HepG2 (cell line): ENCODE measurements around the gene PLXDC2. TPM values are rescaled to one million over a fixed set of nuclear protein-coding genes. Genes with fewer than 3 reads are reported as not detected.

Source experiments
- ADNP ChIP-seq: sonication (generic); formaldehyde crosslinking; IDR thresholded peaks from 2 replicates; pipeline ENCODE4 v1.4.0; 2020; ENCODE audit warnings: missing genetic modification reagents
- AKAP8 ChIP-seq: sonication (generic); formaldehyde crosslinking; IDR thresholded peaks from 2 replicates; pipeline ENCODE4 v1.5.1; 2020; ENCODE audit warnings: mild to moderate bottlenecking, missing genetic modification reagents
- ATAD3A ChIP-seq: sonication (generic); formaldehyde crosslinking; IDR thresholded peaks from 2 replicates; pipeline ENCODE4 v1.4.0; 2020; ENCODE audit warnings: missing genetic modification reagents
- CCDC6 ChIP-seq: sonication (generic); formaldehyde crosslinking; IDR thresholded peaks from 2 replicates; pipeline ENCODE4 v1.8.1; 2022; ENCODE audit warnings: mild to moderate bottlenecking, missing genetic modification reagents, moderate library complexity
- FOXA3 ChIP-seq: IDR thresholded peaks from 2 replicates; pipeline ENCODE4 v1.6.1; 2016; ENCODE audit warnings: missing genetic modification reagents, missing compliant biosample characterization
- HOXA9 ChIP-seq: sonication (generic); formaldehyde crosslinking; IDR thresholded peaks from 2 replicates; pipeline ENCODE4 v1.8.1; 2022; ENCODE audit warnings: missing genetic modification reagents, mild to moderate bottlenecking, moderate library complexity, borderline replicate concordance
- KMT2B ChIP-seq: IDR thresholded peaks from 2 replicates; pipeline ENCODE4 v1.6.1; 2016; ENCODE audit warnings: missing genetic modification reagents, missing compliant biosample characterization
- MAFF ChIP-seq: IDR thresholded peaks from 2 replicates; pipeline ENCODE4 v1.6.1; 2011; ENCODE audit warnings: low read depth, low read length, improper control_type of control experiment
- MBNL3 ChIP-seq: fragments of 250-450 bp; sonication (Bioruptor Pico); conservative IDR thresholded peaks from 2 replicates; pipeline ENCODE4 v1.8.0; 2022; ENCODE audit warnings: mild to moderate bottlenecking, inconsistent platforms
- NFATC3 ChIP-seq: sonication (generic); formaldehyde crosslinking; IDR thresholded peaks from 2 replicates; pipeline ENCODE4 v1.5.1; 2020; ENCODE audit warnings: mild to moderate bottlenecking, missing genetic modification reagents
- RBM22 ChIP-seq: fragments of 200-400 bp; formaldehyde crosslinking; optimal IDR thresholded peaks from 2 replicates; pipeline ENCODE3; 2017; ENCODE audit warnings: mild to moderate bottlenecking, low read length, moderate library complexity
- RNF2 ChIP-seq: fragments of 450-650 bp; conservative IDR thresholded peaks from 2 replicates; pipeline ENCODE4 v1.6.1; 2016; ENCODE audit warnings: low read depth
- SMYD3 ChIP-seq: sonication (generic); formaldehyde crosslinking; IDR thresholded peaks from 2 replicates; pipeline ENCODE4 v1.8.1; 2023; ENCODE audit warnings: mild to moderate bottlenecking, missing genetic modification reagents
- TAF15 ChIP-seq: fragments of 200-400 bp; formaldehyde crosslinking; IDR thresholded peaks from one replicate; pipeline ENCODE4 v1.6.1; 2018; ENCODE audit warnings: mild to moderate bottlenecking, low read depth, low read length; ENCODE audit not compliant: poor library complexity, severe bottlenecking
- ZBTB42 ChIP-seq: sonication (generic); formaldehyde crosslinking; IDR thresholded peaks from 2 replicates; pipeline ENCODE4 v1.5.0; 2020; ENCODE audit warnings: mild to moderate bottlenecking, missing genetic modification reagents
- ZNF256 ChIP-seq: sonication (generic); formaldehyde crosslinking; conservative IDR thresholded peaks from 2 replicates; pipeline ENCODE4 v1.4.0; 2020; ENCODE audit warnings: missing genetic modification reagents
- ZNF44 ChIP-seq: sonication (generic); formaldehyde crosslinking; IDR thresholded peaks from 2 replicates; pipeline ENCODE4 v1.5.1; 2020; ENCODE audit warnings: mild to moderate bottlenecking, missing genetic modification reagents
- ZNF484 ChIP-seq: sonication (generic); formaldehyde crosslinking; IDR thresholded peaks from 2 replicates; pipeline ENCODE4 v1.5.1; 2020; ENCODE audit warnings: mild to moderate bottlenecking, low read depth, missing genetic modification reagents, borderline replicate concordance
- ZNF570 ChIP-seq: sonication (generic); formaldehyde crosslinking; IDR thresholded peaks from 2 replicates; pipeline ENCODE4 v1.4.0; 2020; ENCODE audit warnings: mild to moderate bottlenecking, missing genetic modification reagents, borderline replicate concordance
- ZNF644 ChIP-seq: IDR thresholded peaks from 2 replicates; pipeline ENCODE4 v1.6.1; 2016; ENCODE audit warnings: low read depth
- polyA plus RNA-seq, 8 experiments: library from polyadenylated mRNA; depleted of rRNA in 3 of 8; stranded (reverse) in 7 of 8; unstranded in 1 of 8; fragments of >200 nt; fragmentation: Illumina TruSeq in 4 of 8; extraction: Trizol in 4 of 8; gene quantifications; 2 replicates each; pipeline versions ENCODE4 v1.2.1 to v1.2.3, GENCODE V29; 2011 to 2016; ENCODE audit warnings: low read depth in 4 of 8, missing spikeins in 1 of 8, mixed read lengths in 1 of 8; ENCODE audit not compliant: insufficient read depth in 1 of 8
- total RNA-seq, 5 experiments: library from RNA; depleted of rRNA; stranded (reverse); fragments of >200 nt; fragmentation: Illumina TruSeq; extraction: Trizol; gene quantifications; 2 replicates each; pipeline ENCODE4 v1.2.3, GENCODE V29; 2016; ENCODE audit warnings: low read depth in 1 of 5
- TF ChIP-seq, protein P1 (sequence below): sonication (generic); formaldehyde crosslinking; IDR thresholded peaks from 2 replicates; pipeline ENCODE4 v1.5.0; 2020; ENCODE audit warnings: mild to moderate bottlenecking, missing genetic modification reagents, moderate library complexity
- TF ChIP-seq, protein P2 (sequence below): sonication (generic); formaldehyde crosslinking; IDR thresholded peaks from 2 replicates; pipeline ENCODE4 v1.5.1; 2020; ENCODE audit warnings: mild to moderate bottlenecking, missing genetic modification reagents, borderline replicate concordance
- TF ChIP-seq, protein P3 (sequence below): IDR thresholded peaks from 2 replicates; pipeline ENCODE4 v1.6.1; 2016; ENCODE audit warnings: missing compliant biosample characterization, missing genetic modification reagents, borderline replicate concordance

PLXDC2 gene
- total and polyA plus RNA-seq, 2 of the 13 experiments (the other 11 are each of a cell fraction or from before 2014, with no cell fraction given) = 2.1 to 2.4 TPM

DNA sequence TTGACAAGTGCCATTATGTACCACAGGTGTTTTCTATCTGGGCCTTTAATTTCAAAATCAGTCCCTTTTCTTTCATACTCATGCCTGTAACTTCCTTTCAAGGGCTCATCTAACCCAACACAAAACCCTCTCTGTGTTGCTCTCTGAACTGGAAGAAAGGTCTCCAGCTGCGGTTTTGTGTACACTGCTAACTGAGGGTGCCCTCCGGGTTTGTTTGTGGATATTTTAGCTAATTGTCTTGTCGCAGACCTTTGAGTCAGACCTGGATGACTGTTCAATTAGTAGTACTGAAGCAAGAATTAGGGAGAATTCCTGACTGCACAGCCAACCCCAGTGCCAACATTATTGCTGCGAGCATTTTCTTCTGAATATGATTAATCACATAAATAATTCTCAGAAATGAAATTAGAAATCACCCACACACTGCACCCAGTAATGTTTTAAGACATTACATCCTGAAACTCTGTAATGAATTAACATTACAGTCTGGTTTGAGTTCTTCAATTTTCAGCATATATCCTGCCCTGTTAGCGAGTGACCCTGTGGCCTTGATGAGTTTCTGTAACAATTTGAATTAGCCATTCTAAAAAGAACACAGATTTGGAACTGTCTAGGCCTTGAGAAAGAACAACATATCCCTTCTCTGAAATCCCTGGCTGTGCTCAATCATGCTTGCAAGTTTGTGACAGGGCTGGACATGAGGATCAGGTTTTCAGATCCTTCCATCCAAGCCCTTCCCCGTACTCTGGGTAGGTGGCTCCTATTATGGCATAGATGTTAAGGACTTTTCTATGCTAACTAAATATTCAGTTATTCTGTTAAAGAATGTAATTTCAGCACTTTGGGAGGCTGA is 460.1 kb downstream of the PLXDC2 start (continued):
- TF ChIP-seq, protein P1, sequence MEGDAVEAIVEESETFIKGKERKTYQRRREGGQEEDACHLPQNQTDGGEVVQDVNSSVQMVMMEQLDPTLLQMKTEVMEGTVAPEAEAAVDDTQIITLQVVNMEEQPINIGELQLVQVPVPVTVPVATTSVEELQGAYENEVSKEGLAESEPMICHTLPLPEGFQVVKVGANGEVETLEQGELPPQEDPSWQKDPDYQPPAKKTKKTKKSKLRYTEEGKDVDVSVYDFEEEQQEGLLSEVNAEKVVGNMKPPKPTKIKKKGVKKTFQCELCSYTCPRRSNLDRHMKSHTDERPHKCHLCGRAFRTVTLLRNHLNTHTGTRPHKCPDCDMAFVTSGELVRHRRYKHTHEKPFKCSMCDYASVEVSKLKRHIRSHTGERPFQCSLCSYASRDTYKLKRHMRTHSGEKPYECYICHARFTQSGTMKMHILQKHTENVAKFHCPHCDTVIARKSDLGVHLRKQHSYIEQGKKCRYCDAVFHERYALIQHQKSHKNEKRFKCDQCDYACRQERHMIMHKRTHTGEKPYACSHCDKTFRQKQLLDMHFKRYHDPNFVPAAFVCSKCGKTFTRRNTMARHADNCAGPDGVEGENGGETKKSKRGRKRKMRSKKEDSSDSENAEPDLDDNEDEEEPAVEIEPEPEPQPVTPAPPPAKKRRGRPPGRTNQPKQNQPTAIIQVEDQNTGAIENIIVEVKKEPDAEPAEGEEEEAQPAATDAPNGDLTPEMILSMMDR (CRISPR knock-in tag) = no peak
- no peak for TF ChIP-seq MAFF
- no peak for TF ChIP-seq CCDC6 (CRISPR knock-in tag)
- TF ChIP-seq ZNF484 (CRISPR knock-in tag) = no peak
- no peak for TF ChIP-seq NFATC3 (CRISPR knock-in tag)
- TF ChIP-seq, protein P2, sequence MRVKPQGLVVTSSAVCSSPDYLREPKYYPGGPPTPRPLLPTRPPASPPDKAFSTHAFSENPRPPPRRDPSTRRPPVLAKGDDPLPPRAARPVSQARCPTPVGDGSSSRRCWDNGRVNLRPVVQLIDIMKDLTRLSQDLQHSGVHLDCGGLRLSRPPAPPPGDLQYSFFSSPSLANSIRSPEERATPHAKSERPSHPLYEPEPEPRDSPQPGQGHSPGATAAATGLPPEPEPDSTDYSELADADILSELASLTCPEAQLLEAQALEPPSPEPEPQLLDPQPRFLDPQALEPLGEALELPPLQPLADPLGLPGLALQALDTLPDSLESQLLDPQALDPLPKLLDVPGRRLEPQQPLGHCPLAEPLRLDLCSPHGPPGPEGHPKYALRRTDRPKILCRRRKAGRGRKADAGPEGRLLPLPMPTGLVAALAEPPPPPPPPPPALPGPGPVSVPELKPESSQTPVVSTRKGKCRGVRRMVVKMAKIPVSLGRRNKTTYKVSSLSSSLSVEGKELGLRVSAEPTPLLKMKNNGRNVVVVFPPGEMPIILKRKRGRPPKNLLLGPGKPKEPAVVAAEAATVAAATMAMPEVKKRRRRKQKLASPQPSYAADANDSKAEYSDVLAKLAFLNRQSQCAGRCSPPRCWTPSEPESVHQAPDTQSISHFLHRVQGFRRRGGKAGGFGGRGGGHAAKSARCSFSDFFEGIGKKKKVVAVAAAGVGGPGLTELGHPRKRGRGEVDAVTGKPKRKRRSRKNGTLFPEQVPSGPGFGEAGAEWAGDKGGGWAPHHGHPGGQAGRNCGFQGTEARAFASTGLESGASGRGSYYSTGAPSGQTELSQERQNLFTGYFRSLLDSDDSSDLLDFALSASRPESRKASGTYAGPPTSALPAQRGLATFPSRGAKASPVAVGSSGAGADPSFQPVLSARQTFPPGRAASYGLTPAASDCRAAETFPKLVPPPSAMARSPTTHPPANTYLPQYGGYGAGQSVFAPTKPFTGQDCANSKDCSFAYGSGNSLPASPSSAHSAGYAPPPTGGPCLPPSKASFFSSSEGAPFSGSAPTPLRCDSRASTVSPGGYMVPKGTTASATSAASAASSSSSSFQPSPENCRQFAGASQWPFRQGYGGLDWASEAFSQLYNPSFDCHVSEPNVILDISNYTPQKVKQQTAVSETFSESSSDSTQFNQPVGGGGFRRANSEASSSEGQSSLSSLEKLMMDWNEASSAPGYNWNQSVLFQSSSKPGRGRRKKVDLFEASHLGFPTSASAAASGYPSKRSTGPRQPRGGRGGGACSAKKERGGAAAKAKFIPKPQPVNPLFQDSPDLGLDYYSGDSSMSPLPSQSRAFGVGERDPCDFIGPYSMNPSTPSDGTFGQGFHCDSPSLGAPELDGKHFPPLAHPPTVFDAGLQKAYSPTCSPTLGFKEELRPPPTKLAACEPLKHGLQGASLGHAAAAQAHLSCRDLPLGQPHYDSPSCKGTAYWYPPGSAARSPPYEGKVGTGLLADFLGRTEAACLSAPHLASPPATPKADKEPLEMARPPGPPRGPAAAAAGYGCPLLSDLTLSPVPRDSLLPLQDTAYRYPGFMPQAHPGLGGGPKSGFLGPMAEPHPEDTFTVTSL (CRISPR knock-in tag) = no peak; the same call in 1 of the 2 replicates
- no peak for TF ChIP-seq ZBTB42
- TF ChIP-seq KMT2B (CRISPR knock-in tag) = no peak
- TF ChIP-seq ADNP = no peak
- peak; percentile 38; the same call in 1 of the 2 replicates for TF ChIP-seq FOXA3 (CRISPR knock-in tag)
- TF ChIP-seq, protein P3, sequence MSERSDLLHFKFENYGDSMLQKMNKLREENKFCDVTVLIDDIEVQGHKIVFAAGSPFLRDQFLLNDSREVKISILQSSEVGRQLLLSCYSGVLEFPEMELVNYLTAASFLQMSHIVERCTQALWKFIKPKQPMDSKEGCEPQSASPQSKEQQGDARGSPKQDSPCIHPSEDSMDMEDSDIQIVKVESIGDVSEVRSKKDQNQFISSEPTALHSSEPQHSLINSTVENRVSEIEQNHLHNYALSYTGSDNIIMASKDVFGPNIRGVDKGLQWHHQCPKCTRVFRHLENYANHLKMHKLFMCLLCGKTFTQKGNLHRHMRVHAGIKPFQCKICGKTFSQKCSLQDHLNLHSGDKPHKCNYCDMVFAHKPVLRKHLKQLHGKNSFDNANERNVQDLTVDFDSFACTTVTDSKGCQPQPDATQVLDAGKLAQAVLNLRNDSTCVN = no peak
- TF ChIP-seq TAF15 = no peak
- TF ChIP-seq ZNF256 = no peak
- no peak for TF ChIP-seq ZNF44 (CRISPR knock-in tag)
- TF ChIP-seq RNF2 = no peak
- no peak for TF ChIP-seq ATAD3A (CRISPR knock-in tag)
- no peak for TF ChIP-seq ZNF644
- TF ChIP-seq SMYD3 (CRISPR knock-in tag) = no peak
- TF ChIP-seq MBNL3 (CRISPR knock-in tag) = no peak
- no peak for TF ChIP-seq RBM22
- TF ChIP-seq ZNF570 = no peak
- no peak for TF ChIP-seq AKAP8 (CRISPR knock-in tag)
- TF ChIP-seq HOXA9 (CRISPR knock-in tag) = no peak
